Stomach (tissue), 4 donors: ENCODE measurements around the gene ZBBX.

Experiments used
- CTCF ChIP-seq, 7 experiments: fragments of 450-650 bp in 4 of 7; fragments of 200-600 bp in 3 of 7; sonication (generic) in 3 of 7; IDR thresholded peaks; one replicate each; pipeline ENCODE4 v1.5.1; 2016 to 2019; ENCODE audit warnings: antibody characterized with exemption in 7 of 7, control low read depth in 2 of 7, mild to moderate bottlenecking in 1 of 7
- POLR2A ChIP-seq, 4 donors: fragments of 450-650 bp; IDR thresholded peaks; one replicate each; pipeline ENCODE4 v1.6.1; 2016; ENCODE audit warnings: antibody characterized with exemption in 4 of 4, control low read depth in 2 of 4, mild to moderate bottlenecking in 1 of 4, moderate library complexity in 1 of 4

GRCh38 chr3:167394003-167394402, 13.9 kb upstream of the ZBBX start:
- TF ChIP-seq POLR2A (IDR thresholded peaks at IDR 0.05) (no peak), CTCF (IDR thresholded peaks at IDR 0.05) (no peak)
